ENCODE results near the gene SCN4B.
"Not testable (repeated sequence)": the region's sequence is repeated elsewhere in the genome, so short reads cannot be mapped to it uniquely, and the experiment has no call there.

The SCN4B gene

GRCh38 chr11:118152552-118153471 lies at the start of gene SCN4B:
TSS of gene SCN4B (minus strand) at chr11:118152823. CDS start at chr11:118152673, 150 bp downstream.
- no peak for DNase-seq

GRCh38 chr11:118201966-118202365 lies 49.3 kb upstream of the SCN4B start:
- DNase-seq: no peak

- DNase-seq: peak; percentile 61
Measured at GRCh38 chr11:118200901-118201680, 48.5 kb upstream of the SCN4B start.

- no peak for DNase-seq
Measured at GRCh38 chr11:118200497-118200896, 47.9 kb upstream of the SCN4B start.

- DNase-seq: no peak
Measured at GRCh38 chr11:118199135-118199534, 46.5 kb upstream of the SCN4B start.

GRCh38 chr11:118198370-118198769 lies 45.7 kb upstream of the SCN4B start:
- DNase-seq: peak; percentile 89

GRCh38 chr11:118194835-118195627 lies 42.4 kb upstream of the SCN4B start:
- no peak for DNase-seq

GRCh38 chr11:118193910-118194566 lies 41.4 kb upstream of the SCN4B start:
- no peak for DNase-seq

- not testable (repeated sequence) for DNase-seq
Measured at GRCh38 chr11:118192817-118193216, 40.2 kb upstream of the SCN4B start.

- not testable (repeated sequence) for DNase-seq
Measured at GRCh38 chr11:118190942-118191506, 38.4 kb upstream of the SCN4B start.

- no peak for DNase-seq
Measured at GRCh38 chr11:118186346-118187107, 33.9 kb upstream of the SCN4B start.

GRCh38 chr11:118184784-118185579 lies 32.4 kb upstream of the SCN4B start:
- no peak for DNase-seq

- DNase-seq: not testable (repeated sequence)
Measured at GRCh38 chr11:118183691-118184090, 31.1 kb upstream of the SCN4B start.

GRCh38 chr11:118180300-118180703 lies 27.7 kb upstream of the SCN4B start:
- no peak for DNase-seq

- no peak for DNase-seq
Measured at GRCh38 chr11:118176778-118177134, 24.1 kb upstream of the SCN4B start.

- no peak for DNase-seq
Measured at GRCh38 chr11:118175993-118176777, 23.6 kb upstream of the SCN4B start, which contains the start of gene SCN2B. TSS of gene SCN2B (minus strand) at chr11:118176639. CDS start at chr11:118176431, 208 bp downstream.

- DNase-seq: no peak
Measured at GRCh38 chr11:118175031-118175992, 22.7 kb upstream of the SCN4B start.

- DNase-seq: no peak
Measured at GRCh38 chr11:118174006-118174567, 21.5 kb upstream of the SCN4B start.

Data from stimulated activated CD4-positive, alpha-beta T cell treated with anti-CD3 and anti-CD28 coated beads, Interleukin-4, amount 100 ng/mL, for 24 hours (primary cell).